HG02610 (cell line): ENCODE data around the gene INO80B.
A peak's percentile ranks its signal among the peaks of the same experiment; 100 is the strongest.
"Not testable (repeated sequence)": the region's sequence is repeated elsewhere in the genome, so short reads cannot be mapped to it uniquely, and the experiment has no call there.

Experiments used
- ATAC-seq: cut with Tn5 transposase; IDR thresholded peaks from one replicate; pipeline ENCODE4 v1.9.1; 2021; ENCODE audit warnings: mild to moderate bottlenecking, moderate library complexity; ENCODE audit not compliant: unreplicated experiment

Gene INO80B

GRCh38 chr2:74447230-74447999, 7.5 kb upstream of the INO80B start:
- no peak for ATAC-seq

- no peak for ATAC-seq
Observed at GRCh38 chr2:74448771-74449170, 6.1 kb upstream of the INO80B start.

GRCh38 chr2:74450570-74451190, 4.2 kb upstream of the INO80B start:
- ATAC-seq: no peak

DNA sequence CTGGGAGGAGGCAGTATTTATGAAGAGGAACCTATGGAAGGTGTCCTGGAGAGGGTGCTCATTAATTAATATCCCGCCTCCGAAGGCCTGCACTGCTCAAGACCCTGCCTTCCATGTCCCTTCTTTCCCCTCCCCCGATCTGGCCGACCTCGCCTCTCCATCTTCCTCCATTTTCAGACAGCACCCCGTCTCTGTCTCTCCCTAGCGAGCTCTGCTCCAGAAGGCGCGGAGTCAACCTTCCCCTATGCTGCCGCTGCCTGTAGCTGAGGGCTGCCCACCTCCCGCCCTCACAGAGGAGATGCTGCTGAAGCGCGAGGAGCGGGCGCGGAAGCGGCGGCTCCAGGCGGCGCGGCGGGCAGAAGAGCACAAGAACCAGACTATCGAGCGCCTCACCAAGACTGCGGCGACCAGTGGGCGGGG, 2.3 kb downstream of the INO80B start:
- no peak for ATAC-seq

DNA sequence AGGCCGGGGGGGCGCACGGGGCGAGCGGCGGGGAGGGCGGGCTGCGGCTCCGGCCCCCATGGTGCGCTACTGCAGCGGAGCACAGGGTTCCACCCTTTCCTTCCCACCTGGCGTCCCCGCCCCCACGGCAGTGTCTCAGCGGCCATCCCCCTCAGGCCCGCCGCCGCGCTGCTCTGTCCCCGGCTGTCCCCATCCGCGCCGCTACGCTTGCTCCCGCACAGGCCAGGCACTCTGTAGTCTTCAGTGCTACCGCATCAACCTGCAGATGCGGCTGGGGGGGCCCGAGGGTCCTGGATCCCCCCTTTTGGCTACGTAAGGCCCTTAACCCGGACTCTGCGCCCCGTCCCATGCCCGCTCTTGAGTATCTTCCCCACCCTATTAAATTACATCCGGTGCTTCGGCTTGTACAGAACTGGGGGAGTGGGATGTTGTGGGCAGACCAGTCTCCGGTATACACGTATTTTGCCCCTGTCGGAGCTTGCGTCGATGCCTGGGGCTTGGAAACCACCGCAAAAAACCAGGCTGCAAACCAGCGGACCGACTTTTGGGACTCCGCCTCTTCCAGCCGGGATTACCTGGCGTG, 2.8 kb downstream of the INO80B start:
- peak; percentile 17 for ATAC-seq

- ATAC-seq: peak; percentile 86
Observed at GRCh38 chr2:74458132-74458937, 3.4 kb downstream of the INO80B start, which contains the start of gene WBP1. Gene WBP1 (plus strand): TSS chr2:74458438. CDS start chr2:74458603, 165 bp downstream.

GRCh38 chr2:74458938-74459363, 4.1 kb downstream of the INO80B start:
- ATAC-seq: no peak

- not testable (repeated sequence) for ATAC-seq
Observed at GRCh38 chr2:74459503-74460118, 4.7 kb downstream of the INO80B start.

DNA sequence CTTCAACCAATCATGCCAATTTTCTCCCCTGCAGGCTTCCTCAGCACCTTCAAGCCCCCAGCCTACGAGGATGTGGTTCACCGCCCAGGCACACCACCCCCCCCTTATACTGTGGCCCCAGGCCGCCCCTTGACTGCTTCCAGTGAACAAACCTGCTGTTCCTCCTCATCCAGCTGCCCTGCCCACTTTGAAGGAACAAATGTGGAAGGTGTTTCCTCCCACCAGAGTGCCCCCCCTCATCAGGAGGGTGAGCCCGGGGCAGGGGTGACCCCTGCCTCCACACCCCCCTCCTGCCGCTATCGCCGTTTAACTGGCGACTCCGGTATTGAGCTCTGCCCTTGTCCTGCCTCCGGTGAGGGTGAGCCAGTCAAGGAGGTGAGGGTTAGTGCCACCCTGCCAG, 5.3 kb downstream of the INO80B start:
- not testable (repeated sequence) for ATAC-seq

- no peak for ATAC-seq
Observed at GRCh38 chr2:74461187-74462053, 6.5 kb downstream of the INO80B start.

- ATAC-seq: no peak
Observed at GRCh38 chr2:74462054-74462785, 7.3 kb downstream of the INO80B start.

- no peak for ATAC-seq
Observed at GRCh38 chr2:74462786-74463105, 7.9 kb downstream of the INO80B start.

GRCh38 chr2:74464406-74464805, 9.5 kb downstream of the INO80B start:
- no peak for ATAC-seq

DNA sequence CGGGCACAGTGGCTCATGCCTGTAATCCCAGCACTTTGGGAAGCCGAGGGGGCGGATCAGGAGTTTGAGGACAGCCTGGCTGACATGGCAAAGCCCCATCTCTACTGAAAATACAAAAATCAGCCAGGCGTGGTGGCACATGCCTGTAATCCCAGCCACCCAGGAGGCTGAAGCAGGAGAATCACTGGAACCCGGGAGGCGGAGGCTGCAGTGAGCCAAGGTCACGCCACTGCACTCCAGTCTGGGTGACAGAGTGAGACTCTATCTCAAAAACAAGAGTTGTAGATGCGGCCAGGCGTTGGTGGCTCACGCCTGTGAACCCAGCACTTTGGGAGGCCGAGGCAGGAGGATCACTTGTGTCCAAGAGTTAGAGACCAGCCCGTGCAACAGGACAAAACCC, 15.9 kb downstream of the INO80B start:
- not testable (repeated sequence) for ATAC-seq

- no peak for ATAC-seq
Observed at GRCh38 chr2:74471332-74472065, 16.6 kb downstream of the INO80B start.

GRCh38 chr2:74472086-74472944, 17.4 kb downstream of the INO80B start, which contains the start of gene MRPL53:
Gene MRPL53 (minus strand): TSS chr2:74472680. CDS start chr2:74472660, 20 bp downstream.
- peak; percentile 92 for ATAC-seq

GRCh38 chr2:74472945-74473258, 18.0 kb downstream of the INO80B start:
- no peak for ATAC-seq

- no peak for ATAC-seq
Observed at GRCh38 chr2:74474481-74474880, 19.6 kb downstream of the INO80B start.
